BJ (cell line): ENCODE data around the gene KLF9. TPM values are rescaled to one million over a fixed set of nuclear protein-coding genes. Genes with fewer than 3 reads are reported as not detected.

Experiments used
- CTCF ChIA-PET: fragments of 350-600 bp; formaldehyde crosslinking; extraction: SDS; loops from one replicate; lab custom pipeline; 2021; ENCODE audit warnings: antibody characterized with exemption, inconsistent platforms; lab: Yijun Ruan, JAX
- POLR2A ChIA-PET: fragments of 300-600 bp; sonication (Branson Sonifier 250); formaldehyde crosslinking; extraction: SDS; loops from one replicate; lab custom pipeline; 2021; ENCODE audit warnings: antibody characterized with exemption; lab: Charles Lee
- DNase-seq: peaks from one replicate; pipeline ENCODE4 v3.0.0-alpha.2; 2011; ENCODE audit warnings: low read depth
- H3K27me3 ChIP-seq: 2 replicates; pipeline ENCODE4 v1.6.0; 2011; ENCODE audit warnings: low read length; ENCODE audit not compliant: control insufficient read depth, insufficient read depth
- H3K36me3 ChIP-seq: 2 replicates; pipeline ENCODE4 v1.5.1; 2011; ENCODE audit warnings: low read length; ENCODE audit not compliant: control insufficient read depth, insufficient read depth
- H3K4me3 ChIP-seq: 2 replicates; pipeline ENCODE4 v1.5.1; 2011; ENCODE audit warnings: low read depth, mild to moderate bottlenecking, control low read depth, low read length
- CTCF ChIP-seq: IDR thresholded peaks from 2 replicates; pipeline ENCODE4 v1.5.1; 2011; ENCODE audit warnings: low read depth, mild to moderate bottlenecking, control low read depth, inconsistent platforms, low read length, moderate library complexity; ENCODE audit not compliant: insufficient read depth
- polyA plus RNA-seq: library from polyadenylated mRNA; depleted of rRNA; stranded (reverse); fragments of >200 nt; gene quantifications from 2 replicates; pipeline ENCODE4 v1.2.3, GENCODE V29; 2011

The KLF9 gene
- polyA plus RNA-seq, 1 experiment: 29.2 TPM

GRCh38 chr9:70395652-70396051 lies 18.8 kb downstream of the KLF9 start:
- H3K4me3 ChIP-seq: no peak overlapping the region
- CTCF ChIA-PET: no interaction called here
- H3K36me3 ChIP-seq: no peaks in the 10 kb centered on the region; the same call in none of the 2 replicates

GRCh38 chr9:70392850-70393249 lies 21.6 kb downstream of the KLF9 start:
- ChIA-PET POLR2A (interaction anchor here (0.5 to 0.6 kb wide), 2 partner anchors 215 to 217 kb away, joined by 3 read pairs; no protein-coding TSS in a partner anchor), CTCF (interaction anchor here (0.7 to 1.3 kb wide), 2 partner anchors 9 to 937 kb away, joined by 3 read pairs; no protein-coding TSS in a partner anchor)
- H3K36me3 ChIP-seq: no peaks in the 10 kb centered on the region; the same call in 1 of the 2 replicates
- no peak for DNase-seq
- no peaks in the 10 kb centered on the region for H3K27me3 ChIP-seq
- TF ChIP-seq CTCF: no peak
- no peak overlapping the region for H3K4me3 ChIP-seq

More at GRCh38 chr9:70395652-70396051, 18.8 kb downstream of the KLF9 start:
- no peaks in the 10 kb centered on the region for H3K27me3 ChIP-seq
- TF ChIP-seq CTCF: no peak
- POLR2A ChIA-PET: no interaction called here
- DNase-seq: no peak

DNA sequence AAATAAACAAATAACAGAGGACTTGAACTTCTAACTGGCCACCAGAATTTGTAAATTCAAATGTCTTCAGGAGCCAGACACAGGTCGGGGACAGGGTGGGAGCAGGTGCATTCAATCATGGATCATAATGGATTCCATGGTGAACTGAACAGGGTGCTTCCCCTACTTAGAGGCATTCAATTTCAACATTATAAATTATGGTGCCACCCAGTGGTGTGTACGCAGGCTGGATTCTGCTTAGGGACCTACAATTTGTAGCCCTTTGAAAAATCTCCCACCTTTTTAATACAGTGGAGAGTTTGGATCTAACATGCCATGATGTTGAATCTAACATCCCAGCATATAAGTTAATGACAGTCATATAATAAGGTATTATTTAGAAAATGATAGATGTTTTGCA lies 22.3 kb downstream of the KLF9 start:
- H3K4me3 ChIP-seq: no peak overlapping the region
- DNase-seq: no peak
- H3K27me3 ChIP-seq: no peaks in the 10 kb centered on the region
- no peak for TF ChIP-seq CTCF
- CTCF ChIA-PET: no interaction called here
- POLR2A ChIA-PET: no interaction called here
- H3K36me3 ChIP-seq: peaks cover 1% of the 10 kb centered on the region; the same call in 1 of the 2 replicates

DNA sequence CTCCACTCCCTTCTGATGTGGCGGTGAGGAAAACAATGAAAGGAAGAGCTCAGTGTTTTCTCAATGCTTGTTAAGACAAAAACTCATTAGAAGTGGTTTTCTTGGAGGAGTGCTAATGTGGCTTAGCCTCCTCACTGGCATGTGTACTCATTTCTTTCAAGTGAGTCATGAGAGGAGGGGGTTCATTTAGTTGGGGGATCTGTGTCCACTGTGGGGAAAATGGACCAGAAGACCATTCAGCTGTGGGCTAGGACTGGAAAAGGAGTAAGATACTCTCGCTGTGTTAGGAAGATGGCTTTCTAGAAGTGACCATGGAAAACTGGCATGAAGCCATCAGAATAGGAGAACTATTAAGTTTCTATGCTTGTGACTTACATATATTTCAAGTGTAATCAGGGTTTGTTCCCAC lies 23.5 kb downstream of the KLF9 start:
- CTCF ChIA-PET: interaction anchor here (0.8 to 1.1 kb wide), 2 partner anchors 11 to 94 kb away, joined by 3 to 5 read pairs; no protein-coding TSS in a partner anchor
- H3K27me3 ChIP-seq: no peaks in the 10 kb centered on the region
- POLR2A ChIA-PET: no interaction called here
- H3K36me3 ChIP-seq: peaks cover 4% of the 10 kb centered on the region; the same call in 1 of the 2 replicates
- H3K4me3 ChIP-seq: no peak overlapping the region
- no peak for DNase-seq
- no peak for TF ChIP-seq CTCF

DNA sequence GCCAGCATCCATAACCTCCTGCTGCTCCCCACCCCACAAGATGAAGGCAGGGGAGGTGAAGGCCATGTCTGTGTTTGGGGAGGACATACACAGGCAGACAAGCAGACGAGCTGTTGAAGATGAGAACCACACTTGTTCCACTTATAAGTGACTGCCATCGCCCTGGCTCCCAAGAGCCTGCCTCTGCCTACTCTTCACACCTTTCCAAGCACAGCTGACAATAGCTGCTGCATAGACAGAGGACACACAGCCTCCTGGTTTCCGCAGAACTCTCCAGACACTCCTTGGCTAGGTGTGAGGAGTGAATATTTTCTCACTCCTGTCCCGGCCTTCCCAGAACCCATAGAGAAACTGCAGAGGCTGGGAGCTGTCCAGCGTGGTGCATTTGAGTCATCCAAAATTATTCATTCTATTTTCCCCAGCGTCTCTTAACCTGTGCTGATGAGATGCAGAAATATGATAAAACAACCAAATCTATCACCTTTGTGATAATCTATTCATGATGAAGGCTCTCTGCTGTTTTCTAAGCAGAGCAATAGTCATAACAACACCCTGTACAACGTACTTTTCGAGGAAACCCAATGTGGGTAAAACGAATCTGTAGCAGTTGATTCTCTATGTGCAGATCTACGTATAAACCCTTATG lies 24.7 kb downstream of the KLF9 start:
- Histone ChIP-seq H3K36me3 (peaks cover 4% of the 10 kb centered on the region; the same call in 1 of the 2 replicates), H3K27me3 (no peaks in the 10 kb centered on the region), H3K4me3 (no peak overlapping the region)
- POLR2A ChIA-PET: interaction anchor here (0.7 to 0.8 kb wide), 2 partner anchors 14 to 25 kb away, joined by 4 read pairs; partner anchors contain the start of gene KLF9
- CTCF ChIA-PET: interaction anchor here (1.1 to 1.7 kb wide), 4 partner anchors 22 to 213 kb away, joined by 3 to 6 read pairs (median 6); no protein-coding TSS in a partner anchor
- DNase-seq: no peak
- no peak for TF ChIP-seq CTCF
